ENCODE results near the gene PNRC2. TPM values are rescaled to one million over a fixed set of nuclear protein-coding genes. Genes with fewer than 3 reads are reported as not detected.

PNRC2 gene
- polyA plus RNA-seq, 3 donors, result 71.7 to 89.7 (median 71.7) TPM

DNA sequence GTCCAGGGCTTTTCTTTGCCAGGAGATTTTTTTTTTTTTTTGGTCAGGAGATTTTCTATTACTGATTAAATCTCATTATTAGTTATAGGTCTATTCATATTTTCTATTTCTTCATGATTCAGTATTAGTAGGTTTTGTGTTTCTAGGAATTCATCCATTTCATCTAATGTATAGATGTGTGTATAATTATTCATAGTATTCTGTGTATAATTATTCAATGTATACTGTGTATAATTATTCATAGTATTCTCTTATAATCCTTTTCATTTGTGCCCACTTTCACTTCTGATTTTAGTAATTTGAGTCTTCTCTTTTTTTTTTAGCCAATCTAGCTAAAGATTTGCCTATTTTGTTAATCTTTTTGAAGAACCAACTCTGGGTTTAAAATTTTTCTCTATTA is 12.3 kb upstream of the PNRC2 start:
- Histone ChIP-seq H3K9ac (ENCODE audit: insufficient read depth, low read length, poor library complexity, severe bottlenecking) (no peak overlapping the region), H4K20me1 (ENCODE audit: insufficient read depth, low read length) (no peaks in the 10 kb centered on the region), H3K36me3 (replicated peaks in 1 of 2; ENCODE audit: control insufficient read depth in 1 of 2, insufficient read depth in 2 of 2, low read length in 2 of 2) (no peaks in the 10 kb centered on the region), H3K4me1 (ENCODE audit: control insufficient read depth in 1 of 2, insufficient read depth in 2 of 2, low read length in 2 of 2) (no peaks in the 10 kb centered on the region), H3K27ac (ENCODE audit: low read depth in 1 of 2, low read length in 2 of 2) (no peak overlapping the region), H3K4me2 (replicated peaks; ENCODE audit: extremely low read depth, low read length, poor library complexity, severe bottlenecking) (no peak overlapping the region), H2AFZ (ENCODE audit: insufficient read depth, low read depth, low read length, poor library complexity, severe bottlenecking) (no peak overlapping the region), H3K27me3 (ENCODE audit: control insufficient read depth in 2 of 2, insufficient read depth in 2 of 2, low read length in 2 of 2) (no peaks in the 10 kb centered on the region), H3K9me3 (replicated peaks in 1 of 2; ENCODE audit: control insufficient read depth in 1 of 2, insufficient read depth in 1 of 2, low read length in 2 of 2) (peaks cover 0 to 12% of the 10 kb centered on the region in 2 donors), H3K4me3 (replicated peaks in 1 of 3; ENCODE audit: low read depth in 2 of 3, low read length in 3 of 3) (no peak overlapping the region), H3K79me2 (ENCODE audit: insufficient read depth, low read length) (no peaks in the 10 kb centered on the region)
- TF ChIP-seq CTCF (IDR thresholded peaks at IDR 0.05), result no peak
- Mint-ChIP-seq H3K4me3 (no peak overlapping the region), H3K27ac (no peak overlapping the region), H3K36me3 (no peaks in the 10 kb centered on the region), H3K9me3 (peaks cover 9 to 26% (median 19%) of the 10 kb centered on the region in 7 donors), H3K27me3 (ENCODE audit: low read depth in 3 of 3) (peaks cover 0 to 4% (median 0%) of the 10 kb centered on the region in 3 donors), H3K4me1 (no peaks in the 10 kb centered on the region)
- DNase-seq, result no peak
- intact Hi-C loops (cut with micrococcal nuclease), result no loop called here

DNA sequence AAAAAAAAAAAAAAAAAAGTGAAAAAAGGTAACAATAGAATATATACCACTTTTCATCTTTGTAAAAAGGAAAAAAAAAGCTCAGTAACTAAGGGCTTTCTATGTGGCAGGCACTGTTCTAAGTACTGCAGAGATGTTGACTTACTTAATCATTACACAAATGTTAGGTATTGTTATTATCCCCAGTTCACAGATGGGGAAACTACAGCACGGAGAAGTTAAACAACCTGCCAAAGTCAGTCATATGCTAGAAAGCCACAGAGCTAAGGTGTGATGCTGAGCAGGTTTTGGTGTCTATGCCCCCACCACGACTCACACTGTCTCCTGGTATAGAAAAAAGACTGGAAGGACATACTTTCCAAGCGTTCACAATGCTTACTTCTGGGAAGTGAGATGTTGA is 6.6 kb upstream of the PNRC2 start:
- TF ChIP-seq CTCF (IDR thresholded peaks at IDR 0.05), result no peak
- H3K79me2 ChIP-seq (ENCODE audit: insufficient read depth, low read length), result no peaks in the 10 kb centered on the region
- intact Hi-C loops (cut with micrococcal nuclease), result no loop called here
- H3K4me3 ChIP-seq (replicated peaks in 1 of 3; ENCODE audit: low read depth in 2 of 3, low read length in 3 of 3), result no peak overlapping the region
- H3K36me3 Mint-ChIP-seq, result no peaks in the 10 kb centered on the region
- no peak for DNase-seq
- no peak overlapping the region for H3K4me3 Mint-ChIP-seq
- peaks cover 0 to 4% (median 2%) of the 10 kb centered on the region in 7 donors for H3K9me3 Mint-ChIP-seq
- no peak overlapping the region for H3K4me2 ChIP-seq (replicated peaks; ENCODE audit: extremely low read depth, low read length, poor library complexity, severe bottlenecking)
- H3K27me3 ChIP-seq (ENCODE audit: control insufficient read depth in 2 of 2, insufficient read depth in 2 of 2, low read length in 2 of 2), result no peaks in the 10 kb centered on the region
- H3K9ac ChIP-seq (ENCODE audit: insufficient read depth, low read length, poor library complexity, severe bottlenecking), result no peak overlapping the region
- no peaks in the 10 kb centered on the region for H4K20me1 ChIP-seq (ENCODE audit: insufficient read depth, low read length)
- no peaks in the 10 kb centered on the region for H3K9me3 ChIP-seq (replicated peaks in 1 of 2; ENCODE audit: control insufficient read depth in 1 of 2, insufficient read depth in 1 of 2, low read length in 2 of 2)
- peak overlapping the region; percentile 17 for H2AFZ ChIP-seq (ENCODE audit: insufficient read depth, low read depth, low read length, poor library complexity, severe bottlenecking)
- WGBS (ENCODE audit: insufficient coverage), result no CpG with 5 or more reads among the region's 3 CpGs
- H3K27ac Mint-ChIP-seq, result no peak overlapping the region
- peaks cover 0 to 2% (median 0%) of the 10 kb centered on the region in 3 donors for H3K27me3 Mint-ChIP-seq (ENCODE audit: low read depth in 3 of 3)
- H3K27ac ChIP-seq (ENCODE audit: low read depth in 1 of 2, low read length in 2 of 2), result no peak overlapping the region
- H3K36me3 ChIP-seq (replicated peaks in 1 of 2; ENCODE audit: control insufficient read depth in 1 of 2, insufficient read depth in 2 of 2, low read length in 2 of 2), result no peaks in the 10 kb centered on the region
- H3K4me1 Mint-ChIP-seq, result peaks cover 28% of the 10 kb centered on the region
- peaks cover 20 to 24% of the 10 kb centered on the region in 2 donors for H3K4me1 ChIP-seq (ENCODE audit: control insufficient read depth in 1 of 2, insufficient read depth in 2 of 2, low read length in 2 of 2)

Measured in CD14-positive monocyte (primary cell).